GM18909 (cell line): ENCODE measurements around the gene CCDC174.
"Not testable (repeated sequence)": the region's sequence is repeated elsewhere in the genome, so short reads cannot be mapped to it uniquely, and the experiment has no call there.

Experiments used
- ATAC-seq: cut with Tn5 transposase; IDR thresholded peaks from one replicate; pipeline ENCODE4 v1.9.1; 2021; ENCODE audit warnings: mild to moderate bottlenecking; ENCODE audit not compliant: unreplicated experiment, poor library complexity

The CCDC174 gene

DNA sequence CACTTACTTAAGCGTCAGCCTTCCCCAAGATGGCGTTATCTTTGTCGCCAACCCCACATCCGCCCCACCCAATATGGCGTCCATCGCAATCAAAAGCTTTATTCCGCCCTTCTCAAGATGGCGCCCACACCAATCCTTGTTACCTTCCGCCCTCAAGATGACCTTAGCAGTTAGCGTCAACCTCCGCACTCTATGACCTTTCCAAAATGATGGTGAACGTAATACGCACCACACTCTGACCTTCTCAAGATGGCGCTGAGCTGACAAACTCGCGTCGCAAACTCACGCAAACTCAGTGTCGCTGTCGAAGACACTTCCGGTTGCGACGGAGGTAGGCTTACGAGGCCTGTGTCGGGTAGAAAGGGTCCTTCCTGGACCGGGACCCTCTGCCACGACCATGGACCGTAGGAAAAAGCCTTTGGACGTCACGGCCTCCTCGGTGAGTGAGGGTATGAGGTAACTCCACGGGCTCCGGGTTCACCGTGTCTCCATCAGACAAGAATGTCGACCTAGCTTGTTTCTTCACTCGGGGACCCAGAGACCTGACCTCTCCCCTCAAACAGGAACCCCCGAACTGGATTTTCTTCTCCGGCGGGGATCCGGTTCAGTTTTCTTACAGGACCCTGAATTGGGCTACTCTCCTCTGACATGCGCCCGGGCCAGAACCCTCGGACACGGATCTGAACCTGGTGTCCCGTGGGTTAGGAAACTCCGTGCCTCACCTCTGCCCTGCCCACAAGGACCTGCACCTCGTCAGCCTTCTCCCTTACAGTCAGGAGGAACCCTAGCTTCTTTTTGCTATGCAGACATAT is at the start of gene CCDC174:
CCDC174 (plus strand) TSS at position 323 of the 812 bp plus-strand sequence; CDS start at position 398, 75 bp downstream.
- ATAC-seq: peak; percentile 99

DNA sequence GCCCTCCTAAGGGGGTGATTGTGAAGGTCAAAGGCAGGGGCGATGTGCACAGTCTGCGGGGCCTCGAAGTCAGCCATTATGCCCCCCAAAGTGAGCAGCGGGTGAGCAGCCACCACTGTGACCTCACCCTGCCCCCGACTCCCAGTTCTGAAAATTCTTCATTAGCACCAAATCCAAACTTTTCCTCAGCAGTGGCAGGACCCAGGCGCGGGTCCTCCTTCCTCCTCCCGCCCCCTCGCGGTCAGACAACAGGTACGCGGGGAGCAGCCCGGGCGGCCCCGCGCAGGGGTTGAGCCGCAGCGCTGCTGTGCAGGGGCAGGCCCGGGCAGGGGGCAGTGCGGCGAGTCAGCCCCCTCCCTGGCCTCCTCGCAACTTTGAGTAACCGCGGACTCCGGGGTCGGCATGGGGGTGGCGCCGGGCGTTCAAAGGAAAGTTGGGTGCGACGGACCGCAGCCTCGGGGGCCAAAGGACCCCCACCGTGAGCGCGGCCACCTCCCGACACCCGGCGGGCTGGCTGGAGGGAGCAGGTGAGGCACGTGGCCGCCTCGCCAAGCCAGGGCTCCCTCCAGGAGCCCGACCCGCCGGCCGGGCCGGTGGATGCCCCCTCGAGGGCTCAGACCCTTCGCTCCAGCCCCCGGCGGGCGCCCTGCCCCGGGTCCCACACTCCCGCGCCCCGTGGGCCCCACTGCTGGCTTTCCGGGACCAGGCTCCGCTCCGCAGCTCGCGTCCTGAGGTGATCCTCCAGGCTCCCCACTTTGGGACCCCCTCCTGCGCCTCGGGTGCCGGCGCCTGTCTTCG is 49.4 kb upstream of the CCDC174 start:
- no peak for ATAC-seq

DNA sequence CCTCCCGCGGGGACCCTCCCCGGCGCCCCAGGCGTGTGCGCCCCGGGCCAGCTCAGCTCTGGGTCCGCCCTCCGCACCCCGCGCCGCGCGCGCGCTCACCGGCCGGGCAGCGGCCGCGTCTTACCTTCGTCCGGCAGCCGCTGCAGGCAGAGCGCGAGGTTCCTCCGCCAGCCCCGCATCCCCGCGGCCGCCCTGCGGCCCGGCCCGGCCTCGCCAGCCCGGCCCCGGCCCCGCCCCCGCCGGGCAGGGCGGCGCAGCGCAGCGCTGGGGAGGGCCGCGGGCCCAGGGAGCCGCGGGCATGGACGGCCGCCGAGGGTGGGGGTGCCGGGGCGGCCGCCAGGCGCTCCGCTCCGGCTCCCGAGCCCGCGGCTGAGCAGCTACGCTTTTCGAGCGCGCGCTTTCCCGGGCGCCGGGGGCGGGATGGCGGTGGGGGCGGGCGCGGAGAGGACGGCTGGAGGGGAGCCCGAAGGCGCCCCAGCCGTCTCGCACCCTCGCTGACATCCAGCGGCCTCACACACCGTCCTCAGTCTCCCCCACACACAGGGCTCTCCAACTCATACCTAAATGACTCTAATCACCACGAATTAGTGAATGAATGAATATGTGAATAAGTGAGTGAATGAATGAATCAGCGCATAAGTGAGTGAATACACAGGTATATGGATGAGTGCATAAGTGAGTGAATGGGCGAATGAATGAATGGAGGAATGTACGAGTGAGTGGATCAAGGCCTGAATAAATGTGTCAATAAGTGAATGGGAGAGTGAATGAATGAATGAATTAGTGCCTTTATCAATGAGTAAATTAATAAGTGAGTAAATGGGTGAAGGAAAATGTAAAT is 48.5 kb upstream of the CCDC174 start:
- ATAC-seq: no peak

GRCh38 chr3:14605067-14605466 is 46.5 kb upstream of the CCDC174 start:
- no peak for ATAC-seq

GRCh38 chr3:14605744-14606143 is 45.8 kb upstream of the CCDC174 start:
- no peak for ATAC-seq

GRCh38 chr3:14606669-14607339 is 44.8 kb upstream of the CCDC174 start:
- no peak for ATAC-seq

- no peak for ATAC-seq
Measured at GRCh38 chr3:14608298-14608697, 43.3 kb upstream of the CCDC174 start.

GRCh38 chr3:14609058-14609457 is 42.5 kb upstream of the CCDC174 start:
- ATAC-seq: not testable (repeated sequence)

- no peak for ATAC-seq
Measured at GRCh38 chr3:14609506-14609905, 42.1 kb upstream of the CCDC174 start.

GRCh38 chr3:14609941-14610340 is 41.6 kb upstream of the CCDC174 start:
- ATAC-seq: no peak

DNA sequence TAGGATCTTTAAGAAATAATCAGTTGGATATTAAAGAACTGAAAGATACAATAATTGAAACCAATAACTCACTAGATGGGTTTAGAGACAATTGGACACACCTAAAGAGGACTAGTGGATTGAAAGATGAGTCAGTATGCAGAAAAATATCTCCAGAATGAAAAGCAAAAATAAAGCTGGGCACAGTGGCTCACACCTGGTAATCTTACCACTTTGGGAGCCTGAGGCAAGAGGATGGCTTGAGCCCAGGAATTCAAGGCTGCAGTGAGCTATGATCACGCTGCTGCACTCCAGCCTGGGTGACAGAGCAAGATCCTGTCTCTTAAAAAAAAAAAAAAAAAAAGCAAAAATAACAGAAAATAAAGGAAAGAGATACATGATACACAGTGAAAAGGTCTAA is 37.4 kb upstream of the CCDC174 start:
- ATAC-seq: no peak

- ATAC-seq: no peak
Measured at GRCh38 chr3:14614862-14615261, 36.7 kb upstream of the CCDC174 start.

GRCh38 chr3:14616606-14617507 is 34.7 kb upstream of the CCDC174 start:
- ATAC-seq: no peak

GRCh38 chr3:14617508-14618023 is 34.0 kb upstream of the CCDC174 start:
- ATAC-seq: no peak

DNA sequence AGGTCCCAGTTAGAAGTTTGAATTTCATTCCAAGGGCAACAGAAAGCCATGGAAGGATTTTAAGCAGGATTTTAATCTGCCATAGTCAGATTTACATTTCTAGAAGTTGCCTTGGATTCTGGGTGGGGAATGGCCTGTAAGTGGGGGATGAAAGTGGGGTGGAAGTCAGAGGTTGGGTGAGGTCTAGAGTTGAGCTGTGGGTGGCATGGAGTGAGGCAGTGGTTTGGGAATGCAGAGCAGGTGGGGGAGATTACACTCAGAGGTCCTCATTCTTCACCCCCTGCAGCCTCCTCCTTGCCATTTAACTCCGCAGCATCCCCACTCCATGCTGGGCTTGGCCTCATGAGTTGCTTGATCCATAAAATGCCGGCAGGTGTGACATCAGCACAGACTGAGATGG is 32.0 kb upstream of the CCDC174 start:
- no peak for ATAC-seq

GRCh38 chr3:14620512-14620911 is 31.1 kb upstream of the CCDC174 start:
- no peak for ATAC-seq

- ATAC-seq: no peak
Measured at GRCh38 chr3:14621093-14621492, 30.5 kb upstream of the CCDC174 start.

DNA sequence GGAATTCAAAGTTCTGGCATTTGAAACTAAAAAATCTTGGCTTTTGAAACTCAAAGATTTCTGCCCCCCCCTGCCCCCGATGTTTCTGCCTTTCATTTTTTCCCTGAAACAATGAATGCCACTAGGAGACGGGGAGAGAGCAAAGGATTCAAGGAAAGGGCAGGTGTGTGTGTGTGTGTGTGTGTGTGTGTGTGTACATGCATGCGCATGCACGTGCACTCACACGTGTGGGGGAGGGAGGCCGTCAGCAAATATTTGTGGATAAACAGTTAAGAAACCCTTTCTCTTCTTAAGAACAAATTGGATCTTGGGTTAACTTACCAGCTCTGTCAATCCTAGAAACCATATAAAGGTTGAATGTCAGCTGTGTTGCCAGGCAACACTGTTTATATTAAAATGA is 29.2 kb upstream of the CCDC174 start:
- no peak for ATAC-seq

DNA sequence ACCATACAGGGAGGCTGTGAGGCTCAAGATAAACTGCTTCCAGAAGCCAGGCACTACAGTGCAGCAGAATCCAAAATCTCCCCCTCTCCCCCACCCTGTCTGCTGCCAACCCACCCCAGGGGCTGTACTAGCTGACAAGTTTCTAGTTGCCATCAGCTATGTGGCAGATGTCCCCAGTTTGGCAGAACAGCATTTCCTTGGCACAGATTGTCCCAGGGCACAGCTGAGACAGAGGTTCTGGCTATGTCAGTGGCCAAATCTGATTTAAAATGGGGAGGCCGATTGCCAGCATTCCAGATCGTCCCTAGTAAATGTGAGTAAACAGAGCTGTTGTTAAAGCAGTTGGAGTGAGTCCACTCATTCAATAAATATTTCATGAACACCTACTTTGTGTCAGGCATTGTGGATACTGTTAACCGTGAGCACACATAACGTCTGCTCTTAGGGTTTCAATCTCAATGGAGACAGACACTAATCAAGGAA is 28.0 kb upstream of the CCDC174 start:
- no peak for ATAC-seq
